Stimulated activated naive B cell treated with anti-CD40 and anti-IgM and Interleukin-4, amounts not matched to agents 10 μg/mL and 1 μg/mL and 100 μg/mL, for 72 hours (primary cell): Measurements from ENCODE around the gene WDR44.
"Not testable (repeated sequence)": the region's sequence is repeated elsewhere in the genome, so short reads cannot be mapped to it uniquely, and the experiment has no call there.

Experiments used
- ATAC-seq, 2 donors: fragments of 150-1000 bp; cut with Tn5 transposase; replicated peaks; 2 replicates each; pipeline ENCODE4 v1.10.0; 2021; ENCODE audit warnings: moderate library complexity in 1 of 2
- DNase-seq: peaks from one replicate; pipeline ENCODE4 v3.0.0; 2021
- H3K27ac Mint-ChIP-seq: one replicate; pipeline ENCODE4 v1.8.0; 2022; ENCODE audit warnings: mild to moderate bottlenecking, mixed read lengths
- H3K27me3 Mint-ChIP-seq, 2 donors: one replicate each; pipeline ENCODE4 v1.8.0; 2022; ENCODE audit warnings: mixed read lengths in 2 of 2
- H3K36me3 Mint-ChIP-seq, 2 donors: one replicate each; pipeline ENCODE4 v1.8.0; 2022; ENCODE audit warnings: mixed read lengths in 2 of 2, mild to moderate bottlenecking in 1 of 2
- H3K4me1 Mint-ChIP-seq, 2 donors: one replicate each; pipeline ENCODE4 v1.8.0; 2022; ENCODE audit warnings: mixed read lengths in 2 of 2, mild to moderate bottlenecking in 1 of 2
- H3K4me3 Mint-ChIP-seq, 2 donors: one replicate each; pipeline ENCODE4 v1.8.0; 2022; ENCODE audit warnings: mild to moderate bottlenecking in 2 of 2, mixed read lengths in 2 of 2, moderate library complexity in 1 of 2
- H3K9me3 Mint-ChIP-seq, 2 donors: one replicate each; pipeline ENCODE4 v1.8.0; 2022; ENCODE audit warnings: mixed read lengths in 2 of 2, mild to moderate bottlenecking in 1 of 2

The WDR44 gene

DNA sequence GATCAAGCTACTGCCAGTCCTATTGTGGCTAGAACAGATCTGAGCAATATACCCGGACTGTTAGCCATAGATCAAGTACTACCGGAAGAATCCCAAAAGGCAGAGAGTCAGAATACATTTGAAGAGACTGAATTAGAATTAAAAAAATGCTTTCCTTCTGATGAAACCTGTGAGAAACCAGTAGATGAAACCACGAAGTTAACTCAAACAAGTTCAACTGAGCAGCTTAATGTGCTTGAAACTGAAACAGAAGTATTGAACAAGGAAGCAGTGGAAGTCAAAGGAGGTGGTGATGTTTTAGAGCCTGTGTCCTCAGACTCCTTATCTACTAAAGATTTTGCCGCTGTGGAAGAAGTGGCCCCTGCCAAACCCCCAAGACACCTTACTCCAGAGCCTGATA, 46.8 kb downstream of the WDR44 start:
- Mint-ChIP-seq H3K27ac (no peak overlapping the region), H3K36me3 (peaks cover 13 to 14% of the 10 kb centered on the region in 2 donors), H3K9me3 (no peaks in the 10 kb centered on the region), H3K4me1 (no peaks in the 10 kb centered on the region), H3K4me3 (no peak overlapping the region), H3K27me3 (no peaks in the 10 kb centered on the region)
- DNase-seq (no peak), ATAC-seq (no peak)

DNA sequence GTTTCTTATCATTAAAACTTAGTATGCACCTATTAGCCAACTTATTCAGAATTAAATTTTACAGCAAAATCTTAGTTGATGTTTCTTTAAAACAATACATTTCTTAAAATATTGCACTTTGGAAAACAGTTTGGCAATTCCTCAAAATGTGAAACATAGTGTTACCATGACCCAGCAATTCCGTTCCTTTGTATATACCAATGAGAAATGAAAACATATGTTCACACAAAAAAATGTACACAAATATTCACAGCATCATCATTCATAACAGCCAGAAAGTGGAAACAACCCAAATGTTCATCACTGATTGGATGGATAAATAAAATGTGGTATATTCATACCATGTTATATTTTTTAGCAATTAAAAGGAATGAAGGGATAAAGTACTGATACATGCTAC, 50.2 kb downstream of the WDR44 start:
- Mint-ChIP-seq H3K27ac (no peak overlapping the region), H3K4me1 (no peaks in the 10 kb centered on the region), H3K9me3 (no peaks in the 10 kb centered on the region), H3K4me3 (no peak overlapping the region), H3K27me3 (no peaks in the 10 kb centered on the region), H3K36me3 (peaks cover 17 to 20% of the 10 kb centered on the region in 2 donors)
- no peak for ATAC-seq
- no peak for DNase-seq

DNA sequence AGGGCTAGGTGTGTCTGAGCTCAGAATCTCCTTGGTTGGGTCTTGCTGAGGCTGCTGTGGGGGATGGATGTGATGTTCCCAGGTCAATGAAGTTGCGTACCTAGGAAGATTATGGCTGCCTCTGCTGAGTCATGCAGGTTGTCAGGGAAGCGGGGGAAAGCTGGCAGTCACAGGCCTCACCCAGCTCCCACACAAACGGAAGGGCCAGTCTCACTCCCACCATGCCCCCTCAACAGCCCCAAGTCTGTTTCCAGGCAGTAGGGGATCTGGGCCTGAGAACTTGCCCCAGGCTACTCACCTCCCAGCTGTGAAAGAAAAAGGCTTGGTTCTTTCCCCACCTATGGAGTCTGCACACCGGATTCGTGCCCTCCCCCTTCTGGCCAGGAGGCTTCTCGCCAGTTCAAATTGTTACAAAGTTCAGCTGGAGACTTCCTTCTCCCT, 72.9 kb downstream of the WDR44 start:
- peaks cover 0 to 12% of the 10 kb centered on the region in 2 donors for H3K4me1 Mint-ChIP-seq
- H3K36me3 Mint-ChIP-seq, result peaks cover 20 to 23% of the 10 kb centered on the region in 2 donors
- H3K27me3 Mint-ChIP-seq, result no peaks in the 10 kb centered on the region
- no peak for DNase-seq
- H3K27ac Mint-ChIP-seq, result no peak overlapping the region
- ATAC-seq, result no peak
- no peaks in the 10 kb centered on the region for H3K9me3 Mint-ChIP-seq
- H3K4me3 Mint-ChIP-seq, result no peak overlapping the region

DNA sequence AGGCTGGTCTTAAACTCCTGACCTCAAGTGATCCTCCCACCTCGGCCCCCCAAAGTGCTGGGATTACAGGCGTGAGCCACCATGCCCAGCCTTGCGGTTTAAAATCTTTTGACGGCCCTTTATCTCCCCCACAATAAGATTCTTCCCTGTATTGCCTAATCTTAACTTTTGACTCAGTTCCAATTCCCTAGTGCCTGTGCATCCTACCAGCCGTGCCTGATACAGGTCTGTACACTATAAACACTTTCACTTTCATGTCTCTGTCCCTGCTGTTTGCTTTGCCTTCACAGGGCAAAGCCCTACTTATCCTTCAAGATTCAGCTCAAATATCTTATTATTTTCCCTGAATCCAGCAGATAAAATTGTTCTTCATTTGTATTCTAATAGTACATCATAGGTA, 74.6 kb downstream of the WDR44 start:
- no peak for DNase-seq
- no peak overlapping the region for H3K27ac Mint-ChIP-seq
- ATAC-seq, result peak; percentile 38 to 41
- peaks cover 0 to 12% of the 10 kb centered on the region in 2 donors for H3K4me1 Mint-ChIP-seq
- H3K9me3 Mint-ChIP-seq, result no peaks in the 10 kb centered on the region
- H3K27me3 Mint-ChIP-seq, result no peaks in the 10 kb centered on the region
- peaks cover 20 to 24% of the 10 kb centered on the region in 2 donors for H3K36me3 Mint-ChIP-seq
- H3K4me3 Mint-ChIP-seq, result peak overlapping the region in 1 of 2 donors; percentile 36

DNA sequence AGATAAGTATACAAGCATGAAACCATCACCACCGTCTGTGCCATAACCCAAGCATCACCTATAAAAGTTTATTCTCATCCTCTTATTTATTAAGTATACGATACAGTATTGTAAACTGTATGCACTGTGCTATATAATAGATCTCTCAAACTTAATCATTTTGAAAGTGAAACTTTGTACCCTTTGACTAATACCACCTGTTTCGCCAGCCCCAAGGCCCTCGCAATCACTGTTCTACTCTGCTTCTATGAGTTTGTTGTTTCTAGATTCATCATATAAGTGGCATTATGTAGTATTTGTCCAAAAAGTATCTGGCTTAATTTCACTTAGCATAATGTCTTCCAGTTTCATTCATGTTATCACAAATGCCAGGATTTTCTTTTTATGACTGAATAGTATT, 77.7 kb downstream of the WDR44 start:
- Mint-ChIP-seq H3K9me3 (no peaks in the 10 kb centered on the region), H3K27ac (no peak overlapping the region), H3K36me3 (peaks cover 9 to 13% of the 10 kb centered on the region in 2 donors), H3K27me3 (no peaks in the 10 kb centered on the region), H3K4me3 (no peak overlapping the region), H3K4me1 (peaks cover 0 to 12% of the 10 kb centered on the region in 2 donors)
- DNase-seq, result no peak
- peak in 1 of 2 donors; percentile 81 for ATAC-seq

DNA sequence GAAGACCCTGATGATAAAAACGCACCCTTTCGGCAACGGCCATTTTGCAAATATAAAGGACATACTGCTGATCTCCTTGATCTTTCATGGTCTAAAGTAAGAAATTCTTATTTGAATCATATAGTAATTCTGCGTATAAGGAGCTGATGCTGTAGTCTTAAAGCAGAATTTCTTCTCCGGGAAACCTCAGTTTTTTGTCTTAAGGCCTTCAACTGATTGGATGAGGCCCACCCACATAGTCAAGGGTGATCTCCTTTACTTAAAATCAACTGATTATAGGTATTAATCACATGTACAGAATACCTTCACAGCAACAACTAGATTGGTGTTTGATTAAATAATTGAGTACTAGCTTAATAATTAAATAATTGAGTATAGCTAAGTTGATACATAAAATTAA, 86.9 kb downstream of the WDR44 start:
- DNase-seq (no peak), ATAC-seq (no peak)
- no peaks in the 10 kb centered on the region for H3K9me3 Mint-ChIP-seq
- H3K27ac Mint-ChIP-seq, result no peak overlapping the region
- H3K4me3 Mint-ChIP-seq, result no peak overlapping the region
- no peaks in the 10 kb centered on the region for H3K27me3 Mint-ChIP-seq
- peaks cover 9 to 37% of the 10 kb centered on the region in 2 donors for H3K36me3 Mint-ChIP-seq
- H3K4me1 Mint-ChIP-seq, result no peaks in the 10 kb centered on the region

DNA sequence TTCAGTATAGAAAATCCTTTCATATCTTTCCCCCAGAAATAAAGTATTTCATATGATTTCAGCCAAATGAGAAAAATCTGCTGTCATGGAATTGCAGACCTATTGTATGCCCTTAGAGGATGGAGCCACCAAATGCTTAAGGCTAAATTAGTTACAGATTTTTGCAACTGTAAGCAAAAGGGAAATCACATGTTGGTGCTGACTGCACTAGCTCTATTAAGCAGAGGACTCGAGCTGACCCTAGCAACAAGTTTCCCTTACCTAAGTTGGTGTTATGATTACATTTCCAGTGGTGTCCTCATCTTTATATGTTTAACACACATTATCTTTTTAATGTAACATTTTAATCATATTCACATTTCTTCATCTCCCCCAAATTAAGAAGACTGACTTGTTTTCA, 91.4 kb downstream of the WDR44 start:
- Mint-ChIP-seq H3K4me3 (no peak overlapping the region), H3K27me3 (no peaks in the 10 kb centered on the region), H3K4me1 (no peaks in the 10 kb centered on the region), H3K36me3 (peaks cover 15 to 26% of the 10 kb centered on the region in 2 donors), H3K27ac (no peak overlapping the region), H3K9me3 (no peaks in the 10 kb centered on the region)
- no peak for ATAC-seq
- no peak for DNase-seq

DNA sequence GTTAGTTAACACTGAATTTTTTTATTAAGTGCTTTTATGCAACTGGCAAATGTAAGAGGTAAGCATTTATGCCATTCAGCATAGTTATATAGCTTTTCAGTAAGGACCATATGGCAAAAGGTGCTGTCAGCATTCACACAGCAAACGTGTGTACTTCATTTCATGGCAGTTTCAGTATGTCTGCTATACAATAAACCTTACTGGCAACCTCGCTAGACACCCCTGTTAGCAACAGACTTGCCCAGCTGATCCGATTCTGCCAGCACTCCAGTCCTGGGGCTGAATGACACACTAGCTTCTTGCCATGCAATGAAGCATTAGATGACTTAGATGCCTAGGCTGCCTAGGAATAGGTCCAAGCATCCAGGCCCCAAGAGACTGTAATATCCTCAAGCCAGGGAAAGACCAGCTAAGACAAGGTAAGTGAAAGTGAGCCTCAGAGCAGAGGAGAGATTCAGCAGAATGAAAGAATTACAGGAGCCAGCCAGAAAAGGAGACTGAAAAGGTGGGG, 102.4 kb downstream of the WDR44 start:
- H3K27ac Mint-ChIP-seq, result no peak overlapping the region
- peaks cover 4 to 13% of the 10 kb centered on the region in 2 donors for H3K36me3 Mint-ChIP-seq
- DNase-seq (no peak), ATAC-seq (no peak)
- H3K4me3 Mint-ChIP-seq, result no peak overlapping the region
- no peaks in the 10 kb centered on the region for H3K9me3 Mint-ChIP-seq
- H3K4me1 Mint-ChIP-seq, result peaks cover 0 to 3% of the 10 kb centered on the region in 2 donors
- no peaks in the 10 kb centered on the region for H3K27me3 Mint-ChIP-seq

DNA sequence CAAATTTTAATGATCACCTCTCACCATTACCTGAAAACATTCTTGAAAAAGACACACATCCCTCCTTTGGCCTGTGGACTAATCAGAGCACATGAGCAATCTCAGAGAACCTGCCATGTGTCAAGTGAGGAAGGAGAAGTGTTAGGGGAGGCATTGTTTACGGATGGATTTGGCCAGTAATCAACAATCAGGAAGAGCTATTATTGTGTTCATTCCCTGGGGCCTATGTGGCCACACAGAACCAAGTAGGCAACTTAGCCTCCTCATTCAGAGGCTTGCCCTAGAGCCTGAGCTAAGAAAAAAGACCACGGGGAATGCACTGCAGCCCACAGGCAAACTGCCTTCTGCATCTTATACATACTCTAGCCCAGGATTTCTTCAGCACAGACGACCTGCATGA, 109.1 kb downstream of the WDR44 start:
- no peaks in the 10 kb centered on the region for H3K27me3 Mint-ChIP-seq
- ATAC-seq (no peak), DNase-seq (no peak)
- H3K36me3 Mint-ChIP-seq, result peaks cover 2 to 3% of the 10 kb centered on the region in 2 donors
- H3K4me1 Mint-ChIP-seq, result peaks cover 0 to 4% of the 10 kb centered on the region in 2 donors
- no peak overlapping the region for H3K27ac Mint-ChIP-seq
- no peak overlapping the region for H3K4me3 Mint-ChIP-seq
- H3K9me3 Mint-ChIP-seq, result no peaks in the 10 kb centered on the region

DNA sequence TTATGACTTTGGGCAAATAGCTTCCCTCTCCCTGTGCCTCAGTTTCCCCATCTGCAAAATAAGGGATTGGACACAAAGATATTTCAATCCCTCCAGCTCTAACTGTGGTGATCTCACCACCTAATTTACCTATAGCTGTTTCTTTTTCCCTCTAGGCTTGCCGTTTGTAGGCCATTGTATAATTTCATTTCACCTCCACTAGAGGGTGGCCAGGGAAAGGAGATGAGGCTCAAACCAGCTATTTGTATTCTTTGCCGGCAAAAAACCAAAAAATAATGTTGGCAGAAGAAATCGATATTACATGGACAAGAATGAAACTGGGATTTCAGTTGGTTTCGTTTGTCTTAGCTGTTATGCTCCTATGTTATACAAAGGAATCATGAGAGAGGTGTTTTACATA, 113.6 kb downstream of the WDR44 start:
- Mint-ChIP-seq H3K27me3 (no peaks in the 10 kb centered on the region), H3K4me1 (peaks cover 0 to 4% of the 10 kb centered on the region in 2 donors), H3K27ac (peak overlapping the region; percentile 37), H3K9me3 (no peaks in the 10 kb centered on the region), H3K36me3 (no peaks in the 10 kb centered on the region), H3K4me3 (no peak overlapping the region)
- no peak for DNase-seq
- peak; percentile 57 to 67 for ATAC-seq

DNA sequence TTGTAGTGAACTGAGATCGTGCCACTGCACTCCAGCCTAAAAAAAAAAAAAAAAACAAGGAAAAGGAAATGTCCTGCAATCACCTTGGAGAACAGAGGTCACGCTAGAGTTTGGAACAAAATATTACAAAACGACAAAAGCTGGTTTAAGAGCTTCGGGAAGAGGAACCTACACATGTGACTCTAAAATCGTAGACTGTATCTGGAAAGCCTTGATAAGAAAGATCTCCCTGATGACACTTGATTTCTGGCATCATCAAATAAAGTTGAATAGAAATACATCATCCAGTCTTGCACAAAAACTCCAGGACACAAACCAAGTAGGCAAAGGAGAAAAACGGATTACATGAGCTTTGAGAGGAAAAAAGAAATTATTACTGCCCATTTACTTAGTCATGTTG, 118.6 kb downstream of the WDR44 start:
- DNase-seq, result no peak
- Mint-ChIP-seq H3K9me3 (no peaks in the 10 kb centered on the region), H3K27ac (no peak overlapping the region), H3K4me3 (no peak overlapping the region), H3K27me3 (no peaks in the 10 kb centered on the region), H3K4me1 (peaks cover 0 to 2% of the 10 kb centered on the region in 2 donors), H3K36me3 (no peaks in the 10 kb centered on the region)
- no peak for ATAC-seq

DNA sequence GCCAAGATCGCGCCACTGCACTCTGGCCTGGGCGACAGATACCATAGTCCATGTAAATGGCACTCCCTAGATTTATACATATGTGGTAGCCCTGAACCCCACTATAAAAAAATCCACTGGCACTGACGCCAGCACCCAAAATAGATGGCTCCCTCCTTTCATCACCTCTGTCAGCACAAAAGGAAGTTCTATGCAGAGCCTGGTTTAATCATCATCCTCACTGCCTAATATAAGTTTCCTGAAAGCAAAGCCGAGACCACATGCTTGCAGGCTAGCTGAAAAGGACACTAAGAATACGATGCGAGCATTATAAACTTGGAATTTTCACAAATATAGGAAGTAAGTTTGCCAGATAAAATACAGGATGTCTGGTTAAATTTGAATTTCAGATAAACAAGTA, 122.2 kb downstream of the WDR44 start:
- peaks cover 0 to 4% of the 10 kb centered on the region in 2 donors for H3K9me3 Mint-ChIP-seq
- H3K4me3 Mint-ChIP-seq, result no peak overlapping the region
- H3K36me3 Mint-ChIP-seq, result no peaks in the 10 kb centered on the region
- ATAC-seq, result no peak
- peaks cover 0 to 4% of the 10 kb centered on the region in 2 donors for H3K27me3 Mint-ChIP-seq
- no peak overlapping the region for H3K27ac Mint-ChIP-seq
- DNase-seq, result no peak
- H3K4me1 Mint-ChIP-seq, result no peaks in the 10 kb centered on the region

DNA sequence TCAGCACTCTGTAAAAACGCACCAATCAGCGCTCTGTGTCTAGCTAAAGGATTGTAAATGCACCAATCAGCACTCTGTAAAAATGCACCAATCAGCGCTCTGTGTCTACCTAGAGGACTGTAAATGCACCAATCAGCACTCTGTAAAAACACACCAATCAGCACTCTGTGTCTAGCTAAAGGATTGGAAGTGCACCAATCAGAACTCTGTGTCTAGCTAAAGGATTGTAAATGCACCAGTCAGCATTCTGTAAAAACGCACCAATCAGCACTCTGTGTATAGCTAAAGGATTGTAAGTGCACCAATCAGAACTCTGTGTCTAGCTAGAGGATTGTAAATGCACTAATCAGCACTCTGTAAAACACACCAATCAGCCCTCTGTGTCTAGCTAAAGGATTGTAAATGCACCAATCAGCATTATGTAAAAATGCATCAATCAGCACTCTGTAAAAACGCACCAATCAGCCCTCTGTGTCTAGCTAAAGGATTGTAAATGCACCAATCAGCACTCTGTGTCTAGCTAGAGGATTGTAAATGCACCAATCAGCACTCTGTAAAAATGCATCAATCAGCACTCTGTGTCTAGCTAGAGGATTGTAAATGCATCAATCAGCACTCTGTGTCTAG, 124.9 kb downstream of the WDR44 start:
- not testable (repeated sequence) for H3K27ac Mint-ChIP-seq, H3K4me1 Mint-ChIP-seq, ATAC-seq, H3K4me3 Mint-ChIP-seq, H3K9me3 Mint-ChIP-seq, DNase-seq, H3K27me3 Mint-ChIP-seq, H3K36me3 Mint-ChIP-seq

DNA sequence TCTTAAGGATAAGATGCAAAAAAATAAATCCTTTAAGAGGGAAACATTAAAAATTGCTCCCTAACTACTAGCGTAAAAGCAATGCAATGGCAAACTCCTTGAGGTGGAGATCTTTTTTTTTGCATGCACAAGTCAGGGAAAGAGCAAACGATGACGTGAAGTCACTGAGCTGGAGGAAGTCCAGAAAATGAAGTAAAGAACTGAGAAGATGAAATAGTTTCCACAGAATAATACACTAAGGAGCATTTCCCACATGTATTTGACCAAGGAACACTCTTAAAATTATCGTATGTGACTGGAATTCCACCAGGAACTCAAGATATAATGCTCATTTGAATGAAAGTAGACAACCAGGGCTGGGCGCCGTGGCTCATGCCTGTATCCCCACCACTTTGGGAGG, 128.7 kb downstream of the WDR44 start:
- Mint-ChIP-seq H3K27ac (no peak overlapping the region), H3K4me3 (no peak overlapping the region), H3K9me3 (peaks cover 0 to 4% of the 10 kb centered on the region in 2 donors), H3K36me3 (no peaks in the 10 kb centered on the region), H3K4me1 (no peaks in the 10 kb centered on the region), H3K27me3 (peaks cover 0 to 4% of the 10 kb centered on the region in 2 donors)
- DNase-seq (no peak), ATAC-seq (no peak)

DNA sequence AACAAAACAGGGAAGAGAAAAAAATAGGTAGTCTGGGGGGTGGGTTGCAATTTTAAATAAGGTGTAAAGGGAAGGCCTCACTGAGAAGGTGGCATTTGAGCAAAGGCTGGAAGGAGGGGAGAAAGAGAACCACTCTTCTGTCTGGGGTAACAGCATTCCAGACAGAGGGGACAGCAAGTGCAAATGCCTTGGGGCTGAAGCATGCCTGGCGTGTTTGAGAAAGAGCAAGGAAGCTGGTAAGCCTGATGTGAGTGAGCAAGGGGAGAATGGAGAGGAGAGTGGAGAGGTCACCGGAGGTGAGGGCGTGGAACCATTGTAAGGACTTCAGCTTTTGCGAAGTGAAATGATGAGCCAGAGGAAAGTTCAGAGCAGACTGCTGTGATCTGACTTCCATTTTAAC, 130.0 kb downstream of the WDR44 start:
- DNase-seq (no peak), ATAC-seq (no peak)
- Mint-ChIP-seq H3K9me3 (peaks cover 0 to 4% of the 10 kb centered on the region in 2 donors), H3K4me3 (no peak overlapping the region), H3K27me3 (peaks cover 0 to 4% of the 10 kb centered on the region in 2 donors), H3K4me1 (no peaks in the 10 kb centered on the region), H3K36me3 (no peaks in the 10 kb centered on the region), H3K27ac (no peak overlapping the region)
